Ovary (tissue), 3 donors: ENCODE data around the gene MIER2.

Experiments
- CTCF ChIP-seq, 3 donors: fragments of 450-650 bp in 2 of 3; fragments of 200-600 bp in 1 of 3; IDR thresholded peaks; one replicate each; pipeline versions ENCODE4 v1.5.1 to v1.8.0; 2016 to 2022; ENCODE audit warnings: antibody characterized with exemption in 3 of 3, mild to moderate bottlenecking in 1 of 3
- EP300 ChIP-seq: sonication (generic); formaldehyde crosslinking; IDR thresholded peaks from one replicate; pipeline ENCODE4 v1.6.1; 2017; ENCODE audit warnings: antibody characterized with exemption
- POLR2A ChIP-seq: fragments of 450-650 bp; IDR thresholded peaks from one replicate; pipeline ENCODE4 v1.6.1; 2017; ENCODE audit warnings: antibody characterized with exemption, mild to moderate bottlenecking, moderate library complexity
- donor health status: DM: no; HTN: no; CAD: no.

GRCh38 chr19:273393-273792 lies 71.2 kb downstream of the MIER2 start:
- TF ChIP-seq CTCF (IDR thresholded peaks at IDR 0.05) (no peak), POLR2A (no peak), EP300 (no peak)
